SKM-1 (cell line): ENCODE results near the gene TAF10.

Source experiments
- DNase-seq: peaks from one replicate; lab custom pipeline; 2025; ENCODE audit not compliant: unreplicated experiment; lab: John Stamatoyannopoulos, UW

The TAF10 gene

GRCh38 chr11:6561288-6561687 is 50.7 kb downstream of the TAF10 start:
- DNase-seq = no peak
